Measurements from ENCODE around the gene GTPBP10.

DNA sequence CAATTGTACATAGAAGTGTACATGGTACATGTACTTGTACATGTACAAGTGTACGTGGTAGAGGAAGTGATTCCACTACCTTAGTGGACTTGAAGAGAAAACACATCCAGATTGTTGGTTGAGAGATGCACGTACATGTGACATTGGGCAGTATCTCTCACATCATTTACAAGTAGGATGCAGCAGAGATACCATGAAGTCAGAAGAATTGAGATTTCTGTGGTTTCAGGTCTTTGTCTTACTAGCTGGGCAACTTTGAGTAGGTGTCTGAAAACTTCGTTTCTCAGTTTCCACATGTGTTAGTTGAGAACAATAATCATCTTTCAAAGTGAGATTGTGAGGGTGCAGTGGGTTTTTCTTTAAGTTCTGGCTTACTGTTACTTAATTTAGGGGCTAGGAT, 78.2 kb downstream of the GTPBP10 start:
- no peak for TF ChIP-seq EP300 (IDR thresholded peaks at IDR 0.05)
- no peak for TF ChIP-seq POLR2A (IDR thresholded peaks at IDR 0.05)
- TF ChIP-seq, protein P1, sequence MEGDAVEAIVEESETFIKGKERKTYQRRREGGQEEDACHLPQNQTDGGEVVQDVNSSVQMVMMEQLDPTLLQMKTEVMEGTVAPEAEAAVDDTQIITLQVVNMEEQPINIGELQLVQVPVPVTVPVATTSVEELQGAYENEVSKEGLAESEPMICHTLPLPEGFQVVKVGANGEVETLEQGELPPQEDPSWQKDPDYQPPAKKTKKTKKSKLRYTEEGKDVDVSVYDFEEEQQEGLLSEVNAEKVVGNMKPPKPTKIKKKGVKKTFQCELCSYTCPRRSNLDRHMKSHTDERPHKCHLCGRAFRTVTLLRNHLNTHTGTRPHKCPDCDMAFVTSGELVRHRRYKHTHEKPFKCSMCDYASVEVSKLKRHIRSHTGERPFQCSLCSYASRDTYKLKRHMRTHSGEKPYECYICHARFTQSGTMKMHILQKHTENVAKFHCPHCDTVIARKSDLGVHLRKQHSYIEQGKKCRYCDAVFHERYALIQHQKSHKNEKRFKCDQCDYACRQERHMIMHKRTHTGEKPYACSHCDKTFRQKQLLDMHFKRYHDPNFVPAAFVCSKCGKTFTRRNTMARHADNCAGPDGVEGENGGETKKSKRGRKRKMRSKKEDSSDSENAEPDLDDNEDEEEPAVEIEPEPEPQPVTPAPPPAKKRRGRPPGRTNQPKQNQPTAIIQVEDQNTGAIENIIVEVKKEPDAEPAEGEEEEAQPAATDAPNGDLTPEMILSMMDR (IDR thresholded peaks at IDR 0.05), result no peak

Measured in sigmoid colon (tissue), 4 donors.